ENCODE results near the gene CFI. TPM values are rescaled to one million over a fixed set of nuclear protein-coding genes. Genes with fewer than 3 reads are reported as not detected.

The CFI gene
- polyA plus RNA-seq, 1 experiment: 0.53 TPM

DNA sequence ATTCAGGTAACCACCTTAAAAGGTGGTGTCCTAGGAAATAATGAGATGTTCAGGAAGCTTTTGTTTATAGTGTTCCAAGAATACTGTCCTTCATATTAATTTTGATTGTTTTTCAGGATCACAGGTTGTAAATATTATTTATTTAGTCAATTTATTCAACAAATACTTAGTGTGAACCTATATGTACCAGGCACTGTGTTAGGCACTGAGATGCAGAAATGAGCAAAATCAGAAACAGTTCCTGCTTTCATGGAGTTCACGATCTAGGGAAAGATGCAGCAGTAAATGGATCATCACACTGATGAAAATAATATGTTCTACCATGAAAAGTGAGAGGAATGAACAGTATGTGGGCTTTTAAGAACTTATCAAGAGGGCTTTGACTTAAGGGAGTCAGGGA, 53.7 kb downstream of the CFI start:
- H3K27ac ChIP-seq (ENCODE audit: low read depth, low read length): no peak overlapping the region
- H3K4me3 ChIP-seq (ENCODE audit: low read depth, low read length): no peak overlapping the region
- ChIA-PET POLR2A (no interaction called here), CTCF (no interaction called here)
- no peaks in the 10 kb centered on the region for H3K9me3 ChIP-seq (ENCODE audit: control insufficient read depth, insufficient read depth, low read length)
- no peaks in the 10 kb centered on the region for H3K27me3 ChIP-seq (ENCODE audit: control insufficient read depth, insufficient read depth, low read length)
- DNase-seq (ENCODE audit: low read depth, low spot score): no peak
- TF ChIP-seq, protein P1, sequence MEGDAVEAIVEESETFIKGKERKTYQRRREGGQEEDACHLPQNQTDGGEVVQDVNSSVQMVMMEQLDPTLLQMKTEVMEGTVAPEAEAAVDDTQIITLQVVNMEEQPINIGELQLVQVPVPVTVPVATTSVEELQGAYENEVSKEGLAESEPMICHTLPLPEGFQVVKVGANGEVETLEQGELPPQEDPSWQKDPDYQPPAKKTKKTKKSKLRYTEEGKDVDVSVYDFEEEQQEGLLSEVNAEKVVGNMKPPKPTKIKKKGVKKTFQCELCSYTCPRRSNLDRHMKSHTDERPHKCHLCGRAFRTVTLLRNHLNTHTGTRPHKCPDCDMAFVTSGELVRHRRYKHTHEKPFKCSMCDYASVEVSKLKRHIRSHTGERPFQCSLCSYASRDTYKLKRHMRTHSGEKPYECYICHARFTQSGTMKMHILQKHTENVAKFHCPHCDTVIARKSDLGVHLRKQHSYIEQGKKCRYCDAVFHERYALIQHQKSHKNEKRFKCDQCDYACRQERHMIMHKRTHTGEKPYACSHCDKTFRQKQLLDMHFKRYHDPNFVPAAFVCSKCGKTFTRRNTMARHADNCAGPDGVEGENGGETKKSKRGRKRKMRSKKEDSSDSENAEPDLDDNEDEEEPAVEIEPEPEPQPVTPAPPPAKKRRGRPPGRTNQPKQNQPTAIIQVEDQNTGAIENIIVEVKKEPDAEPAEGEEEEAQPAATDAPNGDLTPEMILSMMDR (IDR thresholded peaks at IDR 0.05; ENCODE audit: low read depth, low read length): no peak

DNA sequence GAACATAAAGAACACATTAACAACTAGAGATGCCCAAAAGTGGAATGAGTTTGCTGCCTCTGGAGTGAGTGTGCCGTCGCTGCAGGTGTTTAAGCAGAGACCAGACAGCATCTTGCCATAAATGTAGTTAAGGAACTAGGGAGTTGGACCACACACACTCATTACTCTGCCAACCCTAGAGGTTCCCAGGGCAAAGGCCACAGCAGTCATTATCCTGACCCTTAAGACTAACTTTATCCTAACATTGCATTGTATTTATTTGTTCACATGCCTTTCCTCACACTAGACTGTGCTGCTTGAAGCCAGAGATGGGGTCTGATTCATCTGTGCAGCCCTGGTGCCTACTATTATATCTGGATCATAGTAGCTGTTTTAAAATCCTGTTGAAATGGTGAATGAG, 55.1 kb downstream of the CFI start:
- Histone ChIP-seq H3K27me3 (ENCODE audit: control insufficient read depth, insufficient read depth, low read length) (no peaks in the 10 kb centered on the region), H3K9me3 (ENCODE audit: control insufficient read depth, insufficient read depth, low read length) (no peaks in the 10 kb centered on the region), H3K4me3 (ENCODE audit: low read depth, low read length) (no peak overlapping the region), H3K27ac (ENCODE audit: low read depth, low read length) (no peak overlapping the region)
- no peak for DNase-seq (ENCODE audit: low read depth, low spot score)
- POLR2A ChIA-PET: no interaction called here
- CTCF ChIA-PET: interaction anchor here (0.7 kb wide), 1 partner anchor 325 kb away, joined by 3 read pairs; no protein-coding TSS in a partner anchor
- TF ChIP-seq, protein P1 (IDR thresholded peaks at IDR 0.05; ENCODE audit: low read depth, low read length): no peak

DNA sequence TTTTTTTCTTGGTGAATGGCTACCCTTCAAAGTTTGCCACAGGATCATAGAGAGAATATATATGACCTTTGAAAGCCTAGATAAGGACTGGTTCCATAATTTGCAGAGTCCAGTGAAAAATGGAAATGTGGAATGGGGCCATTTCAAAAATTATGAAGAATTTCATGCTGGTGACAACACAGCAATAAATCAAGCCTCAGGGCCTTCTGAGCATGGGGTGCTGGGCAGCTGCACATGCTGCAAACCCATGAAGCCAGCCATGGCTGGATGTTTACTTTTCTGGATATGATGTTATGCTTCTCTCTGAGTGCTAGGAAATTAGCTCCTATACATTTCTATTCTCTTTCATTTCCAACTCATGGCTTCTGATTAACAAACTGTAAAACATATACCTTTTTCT, 56.0 kb downstream of the CFI start:
- POLR2A ChIA-PET: no interaction called here
- Histone ChIP-seq H3K27me3 (ENCODE audit: control insufficient read depth, insufficient read depth, low read length) (no peaks in the 10 kb centered on the region), H3K4me3 (ENCODE audit: low read depth, low read length) (no peak overlapping the region), H3K9me3 (ENCODE audit: control insufficient read depth, insufficient read depth, low read length) (no peaks in the 10 kb centered on the region), H3K27ac (ENCODE audit: low read depth, low read length) (no peak overlapping the region)
- CTCF ChIA-PET: no interaction called here
- no peak for DNase-seq (ENCODE audit: low read depth, low spot score)
- TF ChIP-seq, protein P1 (IDR thresholded peaks at IDR 0.05; ENCODE audit: low read depth, low read length): no peak

DNA sequence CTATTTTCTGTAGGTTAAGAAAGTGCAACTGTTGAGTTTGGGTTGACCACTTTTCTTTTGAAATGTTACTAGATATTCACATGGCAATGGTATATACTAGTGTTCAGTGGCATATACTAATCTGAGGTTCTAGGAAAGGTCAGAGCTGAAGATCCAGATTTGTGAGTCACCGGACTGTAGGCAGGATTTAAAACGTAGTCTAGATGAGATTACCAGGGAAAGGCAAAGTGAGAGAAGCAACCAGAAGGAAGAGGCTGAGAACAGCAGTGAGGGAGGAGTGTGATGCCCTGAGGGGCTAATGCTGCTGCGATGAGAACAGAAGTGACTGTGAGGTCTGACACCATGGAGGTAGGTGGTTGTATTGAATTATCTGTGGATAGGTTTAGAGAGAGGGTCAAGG, 62.3 kb downstream of the CFI start:
- no peak for DNase-seq (ENCODE audit: low read depth, low spot score)
- CTCF ChIA-PET: no interaction called here
- TF ChIP-seq, protein P1 (IDR thresholded peaks at IDR 0.05; ENCODE audit: low read depth, low read length): no peak

DNA sequence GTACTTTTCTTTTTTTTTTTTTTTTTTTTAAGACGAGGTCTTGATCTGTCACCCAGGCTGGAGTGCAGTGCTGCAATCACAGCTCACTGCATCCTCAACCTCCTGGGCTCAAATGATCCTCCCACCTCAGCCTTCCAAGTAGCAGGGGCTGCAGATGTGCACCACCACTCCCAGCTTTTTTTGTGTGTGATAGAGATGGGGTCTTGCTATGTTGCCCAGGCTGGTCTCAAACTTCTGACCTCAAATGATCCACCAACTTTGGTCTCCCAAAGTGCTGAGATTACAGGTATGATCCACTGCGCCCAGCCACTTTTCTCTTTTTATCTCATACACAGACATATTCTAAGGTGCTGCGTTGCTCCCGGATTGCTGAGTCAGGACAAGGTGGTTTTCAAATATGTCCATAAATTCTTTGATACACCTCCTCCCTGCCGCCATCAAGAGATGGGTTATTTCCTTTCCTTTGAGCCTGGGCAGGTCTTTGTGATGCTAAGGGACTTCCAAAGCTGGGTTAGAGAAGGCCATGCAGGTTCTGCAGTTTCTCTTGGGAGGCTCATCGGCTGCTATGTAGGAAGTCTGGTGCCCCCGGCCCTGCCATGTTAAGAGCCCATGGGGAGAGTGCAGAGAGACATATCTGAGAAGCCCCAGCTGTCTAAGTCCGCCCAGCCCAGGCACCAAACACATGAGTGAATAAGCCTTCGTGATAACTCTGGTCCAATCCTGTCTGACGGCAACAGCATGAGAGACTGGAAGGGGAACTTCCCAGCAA, 63.5 kb downstream of the CFI start:
- POLR2A ChIA-PET: interaction anchor here (0.7 kb wide), 1 partner anchor 1640 kb away, joined by 12 read pairs; no protein-coding TSS in a partner anchor
- no peaks in the 10 kb centered on the region for H3K9me3 ChIP-seq (ENCODE audit: control insufficient read depth, insufficient read depth, low read length)
- TF ChIP-seq, protein P1 (IDR thresholded peaks at IDR 0.05; ENCODE audit: low read depth, low read length): no peak
- no peak overlapping the region for H3K4me3 ChIP-seq (ENCODE audit: low read depth, low read length)
- H3K27ac ChIP-seq (ENCODE audit: low read depth, low read length): no peak overlapping the region
- CTCF ChIA-PET: no interaction called here
- H3K27me3 ChIP-seq (ENCODE audit: control insufficient read depth, insufficient read depth, low read length): peaks cover 2% of the 10 kb centered on the region
- no peak for DNase-seq (ENCODE audit: low read depth, low spot score)

More for the DNA sequence above, 62.3 kb downstream of the CFI start:
- Histone ChIP-seq H3K27me3 (ENCODE audit: control insufficient read depth, insufficient read depth, low read length) (peaks cover 2% of the 10 kb centered on the region), H3K4me3 (ENCODE audit: low read depth, low read length) (no peak overlapping the region), H3K27ac (ENCODE audit: low read depth, low read length) (no peak overlapping the region), H3K9me3 (ENCODE audit: control insufficient read depth, insufficient read depth, low read length) (no peaks in the 10 kb centered on the region)
- POLR2A ChIA-PET: no interaction called here
